HG02763 (cell line): Measurements from ENCODE around the gene NSD2.
A peak's percentile ranks its signal among the peaks of the same experiment; 100 is the strongest.
"Not testable (repeated sequence)": the region's sequence is repeated elsewhere in the genome, so short reads cannot be mapped to it uniquely, and the experiment has no call there.

ENCODE experiments used
- ATAC-seq: cut with Tn5 transposase; IDR thresholded peaks from one replicate; pipeline ENCODE4 v1.9.1; 2021; ENCODE audit warnings: mild to moderate bottlenecking, moderate library complexity; ENCODE audit not compliant: unreplicated experiment

The NSD2 gene

DNA sequence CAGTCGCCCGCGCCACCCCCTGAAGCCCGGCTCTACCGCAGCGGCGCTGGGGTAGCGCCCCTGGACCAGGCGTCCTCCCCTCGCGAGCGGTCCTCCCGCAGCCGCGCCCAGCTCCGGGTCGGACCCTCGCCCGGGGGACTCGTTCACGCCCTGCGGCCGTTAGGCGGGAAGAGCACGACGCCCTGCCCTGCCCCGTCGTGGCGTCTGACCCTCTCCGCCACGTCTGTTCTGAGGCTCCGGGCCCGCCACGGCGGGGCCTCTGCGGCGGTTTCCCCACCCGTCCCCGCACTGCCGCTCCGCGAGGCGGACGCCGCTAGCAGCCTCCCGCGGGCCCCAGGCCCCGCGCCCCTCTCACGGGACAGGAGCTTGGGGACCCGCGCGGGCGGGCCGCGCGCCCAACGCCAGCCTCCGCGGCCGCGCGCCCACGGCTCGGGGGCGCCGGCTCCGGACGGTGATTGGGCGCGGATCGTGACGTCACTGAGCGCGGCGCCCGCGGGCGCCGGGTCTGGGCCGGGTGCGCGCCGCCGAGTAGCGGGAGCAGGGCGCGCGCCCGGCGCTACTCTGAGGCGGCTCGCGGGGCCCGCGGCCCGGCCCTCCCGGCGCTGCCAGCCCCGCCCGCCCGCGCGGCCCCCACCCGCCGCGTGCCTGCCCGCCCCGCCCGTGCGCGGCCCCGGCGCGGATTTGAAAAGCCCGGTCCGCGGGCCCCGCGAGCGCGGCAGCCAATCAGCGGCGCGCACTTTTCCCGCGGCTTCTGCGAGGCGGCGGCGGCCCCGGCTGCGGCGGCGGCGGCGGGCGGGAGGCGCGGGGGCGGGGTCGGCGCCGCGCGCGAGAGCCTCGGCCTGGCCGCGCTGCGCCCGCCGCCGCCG lies at the start of gene NSD2:
Gene NSD2, plus strand, starts transcription at position 816 of the 866 bp plus-strand sequence. CDS start 29,262 bp downstream, outside the sequence.
- peak; percentile 66 for ATAC-seq

DNA sequence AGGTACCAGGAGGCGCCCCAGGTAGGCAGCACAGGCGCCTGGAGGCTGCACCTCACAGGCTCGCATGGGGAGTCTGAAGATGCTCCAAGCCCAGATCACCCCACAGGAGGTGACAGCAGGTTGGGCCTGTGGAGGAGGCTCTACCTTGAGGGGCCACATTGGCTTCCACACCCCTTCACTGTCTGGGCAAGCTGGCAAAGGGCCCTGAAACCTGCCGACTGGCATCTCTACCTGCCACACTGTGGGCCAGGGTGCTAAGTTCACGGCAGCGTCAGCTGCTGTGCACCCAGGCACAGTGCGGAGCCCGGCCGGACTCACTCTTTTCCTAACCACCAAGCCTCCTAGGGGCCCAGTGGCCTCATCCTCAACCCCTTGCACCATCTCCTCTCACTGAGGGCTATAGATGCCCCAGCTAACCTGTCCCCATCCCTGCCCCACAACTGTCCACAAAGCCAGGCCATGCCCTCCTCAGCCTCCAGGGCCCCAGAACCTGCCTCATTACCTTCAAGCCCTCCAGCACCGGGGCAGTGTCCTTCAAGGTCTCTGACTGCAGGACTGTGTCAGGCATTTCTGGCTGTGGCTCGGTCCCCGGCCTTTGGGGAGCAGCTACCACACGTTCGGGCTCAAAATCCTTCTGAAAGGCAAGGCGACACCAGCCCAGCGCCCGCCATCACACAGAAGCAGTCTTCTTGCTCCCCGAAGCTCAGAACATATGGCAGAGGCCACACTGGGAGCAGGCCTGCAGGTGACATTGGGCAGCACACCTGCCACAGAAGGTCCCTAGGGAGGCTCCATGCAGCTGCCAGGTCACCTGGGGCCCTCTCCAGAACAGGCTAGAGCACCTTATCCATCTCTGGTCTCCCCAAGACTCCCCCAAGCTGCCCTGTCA lies 49.3 kb upstream of the NSD2 start:
- ATAC-seq: no peak

DNA sequence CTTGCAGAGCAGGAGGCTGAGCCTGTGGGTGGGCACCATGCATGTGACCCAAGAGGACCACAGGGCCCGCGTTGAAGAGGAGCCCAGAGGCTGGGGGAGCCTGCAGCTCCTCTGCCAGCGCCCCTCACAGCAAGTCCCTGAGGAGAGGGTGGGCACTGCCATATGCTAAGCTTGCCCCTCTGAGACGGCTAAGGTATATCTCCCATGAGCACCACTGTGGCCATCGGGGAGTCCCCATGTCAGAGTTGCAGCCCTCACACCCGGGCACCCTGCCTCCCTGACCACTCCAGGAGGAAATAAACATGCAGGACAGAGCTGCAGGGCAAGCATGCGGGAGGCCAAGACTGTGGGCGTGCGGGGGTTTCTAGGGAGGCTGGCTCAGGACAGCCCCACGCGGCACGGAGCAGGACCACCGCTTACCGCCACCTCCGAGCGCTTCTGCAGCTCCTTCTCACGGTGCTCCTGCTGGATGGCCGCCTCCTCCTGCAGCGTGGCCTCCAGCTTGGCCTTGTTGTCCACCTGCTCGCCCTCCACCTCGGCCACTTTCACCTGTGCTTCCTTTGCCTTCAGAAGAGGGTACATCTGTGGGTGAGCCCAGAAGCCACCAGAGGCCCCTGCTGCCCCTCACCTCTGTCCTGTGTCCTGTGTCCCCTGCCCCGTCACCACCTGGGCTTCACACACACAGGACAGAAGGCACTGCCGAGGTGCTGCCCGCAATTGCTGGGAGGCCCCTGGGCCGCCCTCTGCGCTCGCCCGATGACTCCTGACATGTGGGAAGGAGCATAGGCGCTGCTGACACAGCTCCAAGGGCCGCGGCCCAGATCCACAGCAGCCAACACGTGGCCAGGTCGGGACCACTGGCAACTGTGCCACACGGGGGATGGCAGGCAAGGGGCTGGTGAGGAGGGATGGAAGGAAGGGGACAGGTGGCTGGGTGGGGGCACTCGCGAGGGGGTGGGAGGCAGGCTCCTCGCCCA lies 48.3 kb upstream of the NSD2 start:
- no peak for ATAC-seq

DNA sequence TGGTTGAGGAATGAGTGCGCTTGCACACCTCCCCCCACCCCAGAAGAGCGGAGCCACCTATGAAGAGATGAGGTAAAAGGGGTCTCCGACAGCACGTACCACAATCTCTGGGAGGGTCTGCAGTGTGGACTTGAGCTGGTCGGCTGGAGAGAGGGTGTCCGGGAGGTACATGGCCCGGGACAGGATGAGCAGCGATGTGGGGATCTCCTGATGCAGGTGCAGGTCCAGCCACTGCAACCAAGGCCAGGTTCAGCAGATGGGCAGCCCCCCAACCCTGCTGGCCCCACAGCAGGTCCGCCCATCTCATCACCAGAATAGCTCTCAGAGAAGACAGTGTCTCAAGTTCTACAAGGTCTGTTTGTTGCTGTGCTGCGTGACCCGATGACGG lies 47.7 kb upstream of the NSD2 start:
- no peak for ATAC-seq

DNA sequence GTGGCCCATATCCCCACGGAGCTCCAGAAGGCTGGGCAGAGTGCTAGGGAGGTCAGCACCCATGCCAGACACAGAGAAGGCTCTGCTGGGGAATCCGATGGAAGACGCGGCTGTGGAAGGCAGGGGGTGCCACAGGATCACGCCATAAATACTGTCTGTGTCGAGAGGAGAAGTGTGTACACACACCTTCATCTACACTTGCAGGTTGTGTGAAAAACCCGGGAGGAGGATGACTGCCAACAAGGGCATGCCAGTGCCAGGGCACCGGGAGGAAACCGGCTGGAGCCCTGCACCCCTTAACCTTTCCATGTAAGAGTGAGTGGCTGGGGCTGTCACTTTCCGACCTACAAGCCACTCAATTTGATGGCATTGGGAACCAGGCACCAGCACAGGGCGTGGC lies 46.4 kb upstream of the NSD2 start:
- ATAC-seq: no peak

DNA sequence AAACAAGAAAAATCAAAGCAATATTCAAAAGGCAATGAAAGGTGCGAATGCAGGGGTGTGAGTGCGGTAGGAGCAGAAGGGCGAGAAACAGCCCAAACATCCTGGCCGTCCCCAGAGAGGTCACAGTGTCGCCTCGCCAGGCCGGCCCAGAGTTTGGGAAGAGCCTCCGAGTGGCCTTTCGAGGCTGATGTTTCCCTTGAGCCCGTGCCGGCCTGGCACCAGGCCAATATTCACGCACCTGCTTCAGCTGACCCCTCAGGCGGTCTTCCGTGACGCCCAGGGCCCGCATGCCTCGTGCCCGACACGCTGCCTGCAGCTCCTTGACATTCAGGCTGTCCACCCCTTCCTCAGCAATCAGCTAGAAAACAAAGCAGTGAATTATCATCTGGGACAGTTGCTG lies 45.9 kb upstream of the NSD2 start:
- no peak for ATAC-seq

DNA sequence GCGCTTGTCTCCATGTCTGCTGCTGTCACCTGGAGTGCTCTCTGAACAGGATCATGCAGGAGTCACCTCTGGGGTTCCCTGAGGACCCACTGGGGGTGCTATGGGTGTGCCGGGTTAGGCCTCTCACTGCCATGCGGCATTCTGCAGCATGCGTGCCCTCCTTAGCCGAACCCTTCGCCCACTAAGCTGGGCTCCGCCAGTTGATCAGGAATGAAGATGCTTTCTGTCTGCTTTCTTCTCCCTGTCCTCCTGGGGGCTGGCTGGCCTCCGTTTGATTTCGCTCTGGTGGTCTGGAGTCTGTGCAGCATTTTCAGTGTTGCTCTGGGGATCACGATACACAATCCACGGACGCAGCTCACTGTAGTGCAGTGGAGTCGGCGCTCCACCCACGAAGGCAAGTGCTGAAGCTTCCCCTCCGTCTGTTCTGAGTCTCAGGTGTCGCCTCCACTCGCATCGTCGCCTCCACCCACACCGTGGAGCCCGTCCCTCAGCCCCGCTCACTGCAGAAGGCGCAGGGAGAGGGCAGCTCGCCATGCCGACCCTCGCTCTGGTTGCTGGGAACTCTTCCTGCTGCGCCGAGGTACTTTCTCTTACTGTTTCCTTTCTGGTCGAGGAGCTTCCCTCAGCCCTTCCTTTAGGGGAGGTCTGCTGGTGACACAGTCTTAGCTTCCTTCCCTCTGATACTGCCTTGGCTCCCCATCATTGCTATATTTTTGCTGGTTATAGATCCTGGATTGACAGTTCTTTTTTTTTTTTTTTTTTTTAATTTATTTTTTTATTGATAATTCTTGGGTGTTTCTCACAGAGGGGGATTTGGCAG lies 44.5 kb upstream of the NSD2 start:
- no peak for ATAC-seq

DNA sequence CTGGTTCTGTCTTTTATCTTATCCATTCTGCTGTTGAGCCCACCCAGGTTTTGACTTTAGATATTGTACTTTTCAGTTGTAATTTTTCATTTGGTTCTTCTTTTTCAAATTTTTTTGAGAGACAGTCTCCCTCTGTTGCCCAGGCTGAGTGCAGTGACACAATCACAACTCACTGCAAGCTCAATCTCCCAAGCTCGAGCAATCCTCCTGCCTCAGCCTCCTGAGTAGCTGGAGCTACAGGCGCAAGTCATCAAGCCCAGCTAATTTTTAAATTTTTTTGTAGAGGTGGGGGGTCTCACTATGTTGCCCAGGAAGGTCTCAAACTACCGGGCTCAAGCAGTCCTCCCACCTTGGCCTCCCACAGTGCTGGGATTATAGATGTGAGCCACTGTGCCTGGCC lies 41.0 kb upstream of the NSD2 start:
- no peak for ATAC-seq

DNA sequence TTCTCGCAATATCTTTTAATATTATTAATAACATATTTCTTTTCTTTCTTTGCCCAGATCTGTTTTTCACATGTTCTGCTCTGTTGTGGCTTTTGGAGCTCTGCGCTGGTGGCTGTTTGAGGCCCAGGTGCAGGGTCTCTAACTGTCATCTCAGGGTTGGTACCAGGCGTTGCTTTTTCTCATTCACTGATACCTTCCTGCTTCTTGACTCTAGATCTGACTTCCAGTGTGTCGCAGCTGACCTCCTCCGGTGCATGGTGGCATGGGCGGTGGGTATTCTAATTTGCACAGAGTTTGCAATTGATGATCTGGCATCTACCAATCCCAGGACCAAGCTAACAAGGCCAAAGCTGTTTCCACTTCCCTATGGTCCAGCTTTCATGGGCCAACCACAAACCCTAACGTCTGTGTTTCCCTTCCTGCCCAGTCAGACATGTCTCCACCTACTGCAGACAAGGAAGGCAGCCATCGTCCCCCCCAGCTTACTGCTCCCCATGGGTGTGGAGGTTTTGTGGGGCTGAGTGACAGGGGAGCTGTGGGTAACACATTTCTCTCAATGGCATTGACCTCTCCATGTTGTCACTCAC lies 40.5 kb upstream of the NSD2 start:
- ATAC-seq: no peak

DNA sequence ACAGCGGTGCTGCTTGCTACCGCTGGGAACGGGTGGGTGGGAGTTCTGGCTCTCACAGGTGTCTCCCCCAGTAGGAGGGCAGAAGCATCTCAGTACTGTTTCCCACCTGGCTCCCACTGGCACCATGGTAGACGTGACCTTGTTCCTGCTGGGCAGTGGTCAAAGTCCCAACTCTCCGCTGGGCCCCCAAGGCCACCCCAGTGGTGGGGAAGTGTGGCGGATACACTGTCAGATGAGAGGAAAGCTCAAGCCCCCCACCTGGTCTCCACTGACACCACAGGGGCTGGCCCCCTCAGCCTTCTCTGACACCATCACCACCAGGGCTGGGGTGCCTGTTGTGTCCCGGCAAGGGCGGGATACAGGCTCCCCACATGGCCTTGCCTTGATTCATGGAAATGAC lies 39.9 kb upstream of the NSD2 start:
- no peak for ATAC-seq

DNA sequence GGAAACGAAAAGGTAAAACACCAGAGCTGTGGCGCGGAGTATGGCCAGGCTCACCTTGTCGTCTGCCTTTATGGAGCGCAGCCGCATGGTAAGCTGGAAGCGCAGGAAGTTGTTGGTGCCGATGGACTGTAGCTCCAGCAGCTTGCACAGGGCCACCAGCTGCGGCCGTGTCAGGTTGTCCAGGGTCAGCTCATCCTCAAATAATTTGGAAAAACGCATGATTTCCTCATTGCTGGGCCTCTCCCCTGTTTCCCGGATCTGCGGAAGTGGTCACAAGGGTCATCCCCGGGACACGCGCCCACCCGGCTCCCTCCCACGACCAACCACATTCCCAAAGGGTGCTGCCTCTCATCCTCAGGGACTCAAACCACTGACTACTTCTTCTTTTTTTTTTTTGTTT lies 38.5 kb upstream of the NSD2 start:
- ATAC-seq: no peak

DNA sequence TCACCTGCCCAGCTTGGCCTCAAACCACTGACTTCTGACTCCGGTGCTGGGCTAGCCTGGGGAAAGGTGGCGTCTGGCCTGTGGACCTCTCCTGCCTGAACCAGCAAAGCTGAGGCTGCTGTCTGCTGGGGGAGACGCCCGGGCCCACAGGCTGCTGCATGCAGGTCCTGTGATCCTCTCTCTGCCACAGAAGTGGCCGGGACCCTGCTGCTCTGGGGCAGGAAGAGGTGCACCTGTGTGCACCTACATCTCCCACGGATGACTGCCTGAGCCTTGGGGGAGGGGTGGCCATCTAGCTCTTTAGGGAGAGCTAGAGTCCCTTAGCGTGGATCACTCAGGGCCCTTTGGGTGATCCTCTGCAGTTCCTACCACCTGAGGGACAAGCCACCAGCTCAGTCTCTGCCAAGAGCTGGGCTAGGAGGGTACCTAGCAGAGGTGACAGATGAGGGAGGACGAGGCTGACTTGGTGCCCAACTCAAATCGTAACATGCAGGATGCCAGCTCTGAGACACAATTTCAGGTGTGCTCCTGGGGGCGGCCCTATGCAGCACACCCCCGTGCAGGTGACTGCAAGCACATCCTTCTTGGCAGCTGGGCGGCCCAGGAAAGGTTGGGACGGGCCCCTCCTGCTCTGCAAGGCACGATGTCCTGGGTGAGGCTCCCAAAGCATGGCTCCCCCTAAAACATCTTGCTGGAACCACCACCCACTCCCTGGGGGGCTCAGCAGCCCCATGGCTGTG lies 37.7 kb upstream of the NSD2 start:
- ATAC-seq: no peak

DNA sequence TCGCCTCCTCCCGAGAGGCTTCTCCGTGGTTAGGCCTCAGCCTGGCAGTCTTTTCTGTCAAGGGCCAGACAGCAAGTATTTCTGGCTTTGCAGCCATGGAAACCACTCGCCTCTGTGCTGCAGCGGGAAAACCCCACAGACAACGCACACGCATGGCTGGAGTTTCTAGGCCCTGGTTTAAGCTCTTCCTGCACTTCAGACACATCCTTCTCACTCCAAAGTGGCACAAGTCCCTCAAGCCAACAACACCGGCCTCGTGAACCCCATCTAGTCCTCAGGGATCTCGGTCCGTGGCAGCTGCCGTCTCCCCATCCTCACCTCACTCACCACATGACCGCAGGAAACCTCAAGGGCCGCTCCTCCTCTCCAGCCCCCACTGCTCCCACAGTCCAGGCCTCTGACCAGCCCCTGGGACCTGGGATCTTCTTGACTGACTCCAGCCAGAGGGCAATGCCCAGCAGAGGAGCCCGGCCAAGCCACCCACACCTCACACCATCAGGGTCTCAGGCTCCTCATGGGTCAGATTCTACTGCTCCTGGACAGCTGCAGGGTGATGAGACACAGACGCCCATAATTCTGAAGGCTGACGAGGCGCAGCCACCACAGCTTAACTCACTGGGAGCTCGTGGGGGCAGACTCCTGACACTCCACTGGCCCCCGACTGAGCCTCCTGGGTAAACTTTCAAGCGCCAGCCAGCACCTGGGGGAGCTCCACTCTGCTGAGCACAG lies 37.0 kb upstream of the NSD2 start:
- no peak for ATAC-seq

DNA sequence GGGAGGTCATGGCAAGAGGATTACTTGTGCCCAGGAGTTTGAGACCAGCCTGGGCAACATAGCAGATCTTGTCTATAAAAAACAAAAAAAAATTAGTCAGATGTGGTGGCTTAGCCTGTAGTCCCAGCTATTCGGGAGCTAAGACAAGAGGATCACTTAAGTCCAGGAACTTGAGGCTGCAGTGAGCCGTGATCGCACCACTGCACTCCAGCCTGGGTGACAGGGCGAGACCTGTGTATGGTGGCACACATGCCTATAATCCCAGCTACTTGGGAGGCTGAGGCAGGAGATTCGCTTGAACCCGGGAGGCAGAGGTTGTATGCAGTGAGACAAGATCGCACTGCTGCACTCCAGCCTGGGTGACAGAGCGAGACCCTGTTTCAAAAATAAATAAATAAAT lies 35.4 kb upstream of the NSD2 start:
- not testable (repeated sequence) for ATAC-seq

DNA sequence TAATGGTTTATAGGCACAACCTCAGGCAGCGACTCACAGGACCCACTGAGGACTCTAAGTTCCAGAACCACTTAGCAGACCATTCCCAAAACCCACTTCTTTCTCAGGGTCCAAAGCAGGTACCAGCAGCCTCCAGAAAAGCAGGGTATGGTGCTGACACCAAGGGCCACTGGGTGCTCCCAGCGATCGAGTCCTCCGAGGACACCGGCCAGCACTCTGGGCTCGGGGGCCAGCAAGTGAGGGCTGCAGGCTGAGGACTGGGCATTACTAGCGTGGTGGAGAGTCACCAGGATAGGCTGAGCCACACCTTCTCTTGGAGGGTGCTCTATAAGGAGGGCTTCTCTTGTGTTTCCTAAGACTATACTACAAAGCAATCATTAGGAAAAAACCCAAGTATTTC lies 34.5 kb upstream of the NSD2 start:
- no peak for ATAC-seq

DNA sequence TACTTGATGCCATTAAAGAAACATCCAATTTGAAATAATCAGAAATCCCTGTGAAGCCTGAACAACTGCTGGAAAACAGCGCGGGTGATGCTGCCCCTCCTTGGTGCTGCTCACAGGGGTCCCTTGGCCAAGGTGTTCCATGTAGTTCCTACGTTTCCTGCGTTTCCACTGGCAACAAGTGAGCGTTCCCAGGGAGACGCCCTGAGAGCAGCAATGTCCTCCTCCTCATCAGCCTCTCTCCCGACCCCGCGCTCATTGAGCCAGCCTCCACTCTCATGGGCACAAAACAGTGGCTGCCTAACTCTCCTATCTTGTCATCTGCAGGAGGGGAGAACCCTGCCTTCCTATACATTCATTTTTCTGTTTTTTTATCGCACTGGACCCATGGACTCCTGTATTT lies 34.1 kb upstream of the NSD2 start:
- ATAC-seq: no peak

DNA sequence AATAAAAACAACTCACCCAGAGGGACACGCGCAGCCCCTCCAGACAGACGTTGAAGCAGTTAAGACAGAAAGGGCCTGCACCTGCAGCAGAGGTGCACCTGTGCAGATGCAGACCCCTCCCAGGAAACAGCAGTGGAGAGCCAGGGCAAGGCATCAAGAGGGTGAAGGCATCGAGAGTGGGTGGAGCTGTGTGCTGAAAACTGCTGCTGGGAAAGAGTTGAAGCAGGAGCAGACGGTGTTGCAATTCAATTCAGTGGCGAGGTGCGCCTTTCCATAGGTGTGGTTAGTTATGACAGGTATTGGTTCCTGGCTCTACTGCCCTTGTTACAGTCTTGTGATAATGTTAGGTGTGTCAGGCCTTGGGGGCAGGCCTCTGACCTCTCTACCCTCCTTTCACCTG lies 31.9 kb upstream of the NSD2 start:
- no peak for ATAC-seq

DNA sequence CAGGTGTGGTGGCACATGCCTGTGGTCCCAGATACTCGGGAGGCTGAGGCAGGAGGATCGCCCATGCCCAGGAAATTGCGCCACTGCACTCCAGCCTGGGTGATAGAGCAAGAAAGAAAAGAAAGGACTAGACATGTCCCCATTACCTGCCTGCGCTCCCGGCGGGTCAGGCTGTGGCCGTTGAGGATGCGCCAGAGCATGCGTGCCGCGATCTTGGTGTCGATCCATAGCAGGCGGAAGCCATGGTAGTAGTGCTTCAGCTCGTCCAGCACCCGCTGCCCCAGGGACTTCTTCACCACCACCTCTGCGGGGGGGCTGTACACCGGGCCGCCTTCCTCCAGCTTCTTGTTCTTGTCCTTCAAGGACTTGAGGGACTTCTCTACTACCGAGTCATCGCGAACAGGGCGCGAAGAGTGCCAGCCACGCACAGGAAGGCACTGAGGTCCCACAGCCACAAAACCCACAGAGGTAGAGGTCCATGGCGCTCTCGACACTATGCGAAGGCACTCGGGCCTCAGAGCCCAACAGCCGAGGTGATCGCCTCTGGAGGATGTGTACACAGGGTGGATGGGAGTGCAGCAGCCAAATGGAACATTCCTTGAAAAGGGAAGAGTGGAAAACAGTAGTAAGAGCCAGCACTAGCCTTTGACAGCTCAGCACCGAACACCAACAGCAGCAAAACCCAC lies 29.8 kb upstream of the NSD2 start:
- no peak for ATAC-seq
